ENCODE results near the gene GNPTG. TPM values are rescaled to one million over a fixed set of nuclear protein-coding genes. Genes with fewer than 3 reads are reported as not detected.

The GNPTG gene
- total and polyA plus RNA-seq, 2 donors (not counting 1 experiment from before 2014, with no cell fraction given) = 76.0 to 109 TPM

DNA sequence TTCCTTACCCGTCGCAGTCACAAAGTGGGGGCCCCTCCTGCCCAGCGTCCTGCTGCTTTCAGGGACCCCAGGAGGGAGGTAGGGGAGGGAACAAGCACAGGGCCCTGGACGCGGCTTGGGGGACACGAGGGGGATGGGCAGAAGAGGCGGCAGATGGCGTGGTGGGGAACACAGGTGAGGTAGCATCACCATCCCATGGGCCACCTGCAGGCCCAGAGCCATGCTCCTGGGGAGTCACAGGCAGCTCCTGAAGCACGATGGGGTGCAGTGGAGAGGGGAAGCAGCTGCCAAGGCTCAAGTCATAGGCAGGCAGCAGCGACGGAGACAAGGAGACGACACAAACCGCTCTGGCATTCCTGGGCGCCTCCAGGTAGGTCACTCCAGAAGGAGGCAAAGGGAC, 52.0 kb downstream of the GNPTG start:
- peaks cover 14% of the 10 kb centered on the region for H3K4me1 Mint-ChIP-seq
- Histone ChIP-seq H2AFZ (ENCODE audit: insufficient read depth, low read depth, low read length, poor library complexity, severe bottlenecking) (no peak overlapping the region), H3K9me3 (ENCODE audit: control extremely low read depth in 1 of 3, control insufficient read depth in 2 of 3, insufficient read depth in 1 of 3, low read length in 2 of 3) (no peaks in the 10 kb centered on the region), H3K27me3 (replicated peaks in 1 of 4; ENCODE audit: control extremely low read depth in 1 of 4, control insufficient read depth in 3 of 4, insufficient read depth in 4 of 4, low read length in 3 of 4) (no peaks in the 10 kb centered on the region), H3K4me3 (ENCODE audit: control extremely low read depth in 1 of 5, extremely low read depth in 1 of 5, insufficient read depth in 1 of 5, low read depth in 2 of 5, low read length in 4 of 5) (no peak overlapping the region), H3K36me3 (replicated peaks in 1 of 2; ENCODE audit: control extremely low read depth in 1 of 2, control insufficient read depth in 1 of 2, extremely low read depth in 1 of 2, insufficient read depth in 2 of 2, low read length in 1 of 2) (peaks cover 0 to 60% of the 10 kb centered on the region in 2 experiments), H3K27ac (ENCODE audit: low read length in 2 of 2) (no peak overlapping the region), H3K79me2 (ENCODE audit: control insufficient read depth, insufficient read depth, low read length) (peaks cover 98% of the 10 kb centered on the region), H3K4me2 (replicated peaks; ENCODE audit: low read depth, low read length, poor library complexity, severe bottlenecking) (no peak overlapping the region), H3K4me1 (ENCODE audit: control insufficient read depth in 2 of 2, insufficient read depth in 2 of 2, low read length in 2 of 2) (peaks cover 11 to 12% of the 10 kb centered on the region in 2 donors), H3K9ac (ENCODE audit: low read length) (no peak overlapping the region), H4K20me1 (ENCODE audit: control insufficient read depth, insufficient read depth, low read length, poor library complexity, severe bottlenecking) (peaks cover 93% of the 10 kb centered on the region)
- no peak overlapping the region for H3K4me3 Mint-ChIP-seq
- ChIA-PET POLR2A (no interaction called here), CTCF (no interaction called here)
- no peak for ATAC-seq (ENCODE audit: low read depth)
- 95% methylated on average over 14 of the region's 14 CpGs for WGBS (ENCODE audit: insufficient coverage)
- H3K9me3 Mint-ChIP-seq (ENCODE audit: insufficient read depth) = no peaks in the 10 kb centered on the region
- DNase-seq = no peak
- H3K27me3 Mint-ChIP-seq = no peaks in the 10 kb centered on the region
- TF ChIP-seq EZH2 (IDR thresholded peaks at IDR 0.05; ENCODE audit: borderline replicate concordance, insufficient read depth, low read depth, low read length, poor library complexity, severe bottlenecking) (no peak), CTCF (IDR thresholded peaks at IDR 0.05) (no peak)
- H3K27ac Mint-ChIP-seq = no peak overlapping the region
- intact Hi-C loops (cut with micrococcal nuclease) = loop anchor here (10.0 kb wide), 1 partner anchor 49 kb away; the partner anchor contains the start of genes GNPTG and TSR3

DNA sequence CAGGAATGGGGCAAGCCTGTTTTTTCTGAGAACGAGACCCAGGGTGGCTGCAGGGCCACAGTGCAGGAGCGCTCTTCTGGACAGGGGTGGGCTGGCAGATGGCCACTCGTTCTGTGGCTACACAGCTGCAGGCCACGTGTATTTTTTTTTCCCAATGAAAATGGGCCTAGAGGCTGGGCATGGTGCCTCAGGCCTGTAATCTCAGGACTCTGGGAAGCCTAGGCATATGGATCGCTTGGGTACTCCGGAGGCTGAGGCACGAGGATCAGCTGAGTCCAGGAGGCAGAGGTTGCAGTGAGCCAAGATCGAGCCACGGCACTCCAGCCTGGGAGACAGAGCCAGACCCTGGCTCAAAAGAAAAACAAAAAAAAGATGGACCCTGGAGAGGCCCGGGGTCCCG, 56.0 kb downstream of the GNPTG start:
- ChIA-PET CTCF (interaction anchor here (0.9 to 2.9 kb wide), 5 partner anchors 12 to 820 kb away, joined by 3 to 16 read pairs (median 3); partner anchors contain the start of genes NUBP2 and SPSB3), POLR2A (interaction anchor here (0.9 to 1.2 kb wide), 4 partner anchors 13 to 73 kb away, joined by 3 to 6 read pairs (median 4); partner anchors contain the start of gene UQCC4)
- Histone ChIP-seq H3K9ac (ENCODE audit: low read length) (peak overlapping the region; percentile 64), H3K9me3 (ENCODE audit: control extremely low read depth in 1 of 3, control insufficient read depth in 2 of 3, insufficient read depth in 1 of 3, low read length in 2 of 3) (no peaks in the 10 kb centered on the region), H4K20me1 (ENCODE audit: control insufficient read depth, insufficient read depth, low read length, poor library complexity, severe bottlenecking) (peaks cover 98% of the 10 kb centered on the region), H3K4me2 (replicated peaks; ENCODE audit: low read depth, low read length, poor library complexity, severe bottlenecking) (peak overlapping the region; percentile 98), H3K79me2 (ENCODE audit: control insufficient read depth, insufficient read depth, low read length) (peaks cover 99% of the 10 kb centered on the region), H3K27me3 (replicated peaks in 1 of 4; ENCODE audit: control extremely low read depth in 1 of 4, control insufficient read depth in 3 of 4, insufficient read depth in 4 of 4, low read length in 3 of 4) (no peaks in the 10 kb centered on the region), H3K4me3 (ENCODE audit: control extremely low read depth in 1 of 5, extremely low read depth in 1 of 5, insufficient read depth in 1 of 5, low read depth in 2 of 5, low read length in 4 of 5) (peak overlapping the region in 4 of 5 experiments; percentile 18 to 57 (median 40)), H2AFZ (ENCODE audit: insufficient read depth, low read depth, low read length, poor library complexity, severe bottlenecking) (no peak overlapping the region), H3K36me3 (replicated peaks in 1 of 2; ENCODE audit: control extremely low read depth in 1 of 2, control insufficient read depth in 1 of 2, extremely low read depth in 1 of 2, insufficient read depth in 2 of 2, low read length in 1 of 2) (peaks cover 0 to 51% of the 10 kb centered on the region in 2 experiments), H3K4me1 (ENCODE audit: control insufficient read depth in 2 of 2, insufficient read depth in 2 of 2, low read length in 2 of 2) (peaks cover 13 to 16% of the 10 kb centered on the region in 2 donors), H3K27ac (ENCODE audit: low read length in 2 of 2) (peak overlapping the region; percentile 6 to 60)
- no peak for ATAC-seq (ENCODE audit: low read depth)
- intact Hi-C loops (cut with micrococcal nuclease) = loop anchor here (10.0 kb wide), 1 partner anchor 53 kb away; the partner anchor contains the start of genes GNPTG and TSR3
- Mint-ChIP-seq H3K27ac (peak overlapping the region; percentile 37), H3K4me3 (peak overlapping the region; percentile 83), H3K27me3 (no peaks in the 10 kb centered on the region), H3K9me3 (ENCODE audit: insufficient read depth) (no peaks in the 10 kb centered on the region), H3K4me1 (peaks cover 25% of the 10 kb centered on the region)
- 50% methylated on average over 11 of the region's 11 CpGs for WGBS (ENCODE audit: insufficient coverage)
- TF ChIP-seq CTCF (IDR thresholded peaks at IDR 0.05) (no peak), EZH2 (IDR thresholded peaks at IDR 0.05; ENCODE audit: borderline replicate concordance, insufficient read depth, low read depth, low read length, poor library complexity, severe bottlenecking) (no peak)
- DNase-seq = no peak
